WI38 (cell line): ENCODE measurements around the gene GINS2.

Experiments
- H3K4me3 ChIP-seq: 2 replicates; pipeline ENCODE4 v1.5.1; 2011; ENCODE audit warnings: low read depth, mild to moderate bottlenecking, control low read depth, low read length
- TF ChIP-seq, protein P1 (sequence below): IDR thresholded peaks from 2 replicates; pipeline ENCODE4 v1.5.1; 2012; ENCODE audit warnings: low read depth, mild to moderate bottlenecking, control low read depth, low read length

The GINS2 gene

DNA sequence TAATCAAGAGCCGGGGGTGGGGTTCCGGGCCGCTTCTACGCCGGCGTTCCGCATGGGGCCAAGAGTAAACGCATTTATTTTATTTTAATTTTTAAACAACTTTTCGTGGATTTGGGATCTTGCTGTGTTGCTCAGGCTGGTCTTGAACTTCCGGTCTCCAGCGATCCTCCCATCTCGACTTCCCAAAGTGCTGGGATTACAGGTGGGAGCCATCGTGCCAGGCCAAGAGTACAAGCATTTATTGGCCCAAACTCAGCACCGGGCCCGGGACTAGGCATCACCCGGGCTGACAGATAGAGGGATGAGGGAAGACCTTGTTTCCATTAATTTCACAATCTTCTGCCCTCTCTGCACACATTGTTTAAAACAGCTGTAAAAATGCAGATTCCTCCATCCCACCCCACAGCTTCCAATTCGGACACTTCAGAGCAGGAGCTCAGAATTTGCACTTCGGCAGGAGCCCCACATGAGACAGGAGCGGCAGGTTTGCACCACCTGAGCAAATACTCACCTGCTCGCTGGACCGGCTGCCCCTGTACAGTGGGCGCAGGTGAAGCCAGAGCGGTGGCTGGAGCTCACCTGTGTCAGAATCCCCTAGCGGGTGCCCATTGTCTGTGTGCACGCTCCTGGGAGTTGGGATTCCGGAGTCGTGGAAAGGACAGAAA, 663 bp upstream of the GINS2 start:
- peak overlapping the region; percentile 58 for H3K4me3 ChIP-seq
- TF ChIP-seq, protein P1, sequence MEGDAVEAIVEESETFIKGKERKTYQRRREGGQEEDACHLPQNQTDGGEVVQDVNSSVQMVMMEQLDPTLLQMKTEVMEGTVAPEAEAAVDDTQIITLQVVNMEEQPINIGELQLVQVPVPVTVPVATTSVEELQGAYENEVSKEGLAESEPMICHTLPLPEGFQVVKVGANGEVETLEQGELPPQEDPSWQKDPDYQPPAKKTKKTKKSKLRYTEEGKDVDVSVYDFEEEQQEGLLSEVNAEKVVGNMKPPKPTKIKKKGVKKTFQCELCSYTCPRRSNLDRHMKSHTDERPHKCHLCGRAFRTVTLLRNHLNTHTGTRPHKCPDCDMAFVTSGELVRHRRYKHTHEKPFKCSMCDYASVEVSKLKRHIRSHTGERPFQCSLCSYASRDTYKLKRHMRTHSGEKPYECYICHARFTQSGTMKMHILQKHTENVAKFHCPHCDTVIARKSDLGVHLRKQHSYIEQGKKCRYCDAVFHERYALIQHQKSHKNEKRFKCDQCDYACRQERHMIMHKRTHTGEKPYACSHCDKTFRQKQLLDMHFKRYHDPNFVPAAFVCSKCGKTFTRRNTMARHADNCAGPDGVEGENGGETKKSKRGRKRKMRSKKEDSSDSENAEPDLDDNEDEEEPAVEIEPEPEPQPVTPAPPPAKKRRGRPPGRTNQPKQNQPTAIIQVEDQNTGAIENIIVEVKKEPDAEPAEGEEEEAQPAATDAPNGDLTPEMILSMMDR, result no peak

DNA sequence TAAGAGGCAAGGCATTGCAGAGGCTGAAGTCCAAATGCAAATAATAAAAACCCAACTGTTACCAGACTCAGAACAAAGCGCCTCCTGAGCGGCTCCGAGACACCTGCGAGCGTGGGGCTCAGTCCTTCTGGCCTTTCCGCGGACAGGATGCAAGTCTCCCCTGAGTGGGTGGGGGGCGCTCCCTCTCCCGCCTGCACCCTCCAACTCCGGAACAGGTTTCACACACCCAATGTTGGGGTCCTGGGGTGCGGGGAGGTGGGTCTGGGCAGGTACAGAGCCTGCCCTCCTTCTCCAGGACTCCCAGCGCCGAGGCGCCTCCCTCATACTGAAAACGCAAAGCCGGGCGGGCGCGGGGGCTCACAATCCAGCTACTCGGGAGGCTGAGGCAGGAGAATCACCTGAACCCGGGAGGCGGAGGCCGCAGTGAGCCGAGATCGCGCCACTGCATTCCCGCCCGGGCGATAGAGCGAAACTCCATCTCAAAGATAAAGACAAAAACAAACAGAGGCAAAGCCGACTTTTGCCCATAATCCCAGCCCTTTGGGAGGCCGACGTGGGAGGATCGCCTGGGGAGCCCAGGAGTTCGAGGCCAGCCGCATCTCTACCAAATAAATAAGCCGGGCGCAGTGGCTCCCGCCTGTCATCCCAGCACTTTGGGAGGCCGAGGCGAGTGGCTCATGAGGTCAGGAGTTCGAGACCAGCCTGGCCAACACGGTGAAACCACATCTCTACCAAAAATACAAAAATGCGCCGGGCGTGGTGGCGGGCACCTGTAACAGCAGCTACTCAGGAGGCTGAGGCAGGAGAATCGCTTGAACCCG, 893 bp downstream of the GINS2 start:
- H3K4me3 ChIP-seq, result peak overlapping the region; percentile 77
- TF ChIP-seq, protein P1, result no peak

DNA sequence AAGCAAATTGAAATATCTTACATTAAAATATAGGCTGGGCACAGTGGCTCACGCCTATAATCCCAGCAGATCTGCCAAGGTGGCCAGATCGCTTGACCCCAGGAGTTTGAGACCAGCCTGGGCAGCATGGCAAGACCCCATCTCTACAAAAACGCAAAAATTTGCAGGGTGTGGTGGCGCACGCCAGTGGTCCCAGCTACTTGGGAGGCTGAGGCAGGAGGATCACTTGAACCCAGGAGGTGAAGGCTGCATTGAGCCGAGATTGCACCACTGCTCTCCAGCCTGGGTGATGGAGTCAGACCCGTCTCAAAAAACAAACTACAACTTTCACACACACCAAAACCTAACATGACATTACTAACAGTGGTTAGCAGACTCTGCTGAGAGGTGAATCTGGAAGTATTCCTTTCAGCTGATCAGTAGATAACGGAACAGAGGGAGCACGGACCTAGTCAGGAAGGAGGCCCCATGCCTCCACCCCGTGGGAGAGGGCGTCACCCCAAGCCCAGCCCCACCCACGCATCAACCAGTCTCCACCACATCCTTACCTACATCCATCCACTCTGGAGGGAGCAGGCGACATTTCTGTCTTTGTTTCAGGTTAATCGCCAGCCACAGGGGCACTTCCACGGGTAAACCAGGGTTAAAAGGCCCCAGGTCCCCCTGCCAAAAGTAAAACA, 1.7 kb downstream of the GINS2 start:
- no peak overlapping the region for H3K4me3 ChIP-seq

DNA sequence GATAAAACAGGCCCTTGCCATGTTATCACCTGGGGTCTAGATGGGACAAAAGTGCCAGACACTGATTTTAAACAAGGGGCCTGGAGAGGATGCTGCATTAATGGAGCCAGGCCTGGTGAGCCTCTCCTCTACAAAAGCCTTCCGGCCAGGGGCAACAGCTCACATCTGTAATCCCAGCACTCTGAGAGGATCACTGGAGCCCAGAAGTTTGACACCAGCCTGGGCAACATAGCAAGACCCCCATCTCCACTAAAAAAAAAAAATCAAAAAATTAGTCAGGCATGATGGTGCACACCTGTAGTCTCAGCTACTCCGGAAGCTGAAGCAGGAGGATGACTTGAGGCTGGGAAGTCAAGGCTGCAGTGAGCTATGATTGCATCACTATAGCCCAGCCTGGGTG, 3.5 kb downstream of the GINS2 start:
- H3K4me3 ChIP-seq, result no peak overlapping the region
- TF ChIP-seq, protein P1, result no peak

More for the DNA sequence above, 1.7 kb downstream of the GINS2 start:
- TF ChIP-seq, protein P1, result no peak

DNA sequence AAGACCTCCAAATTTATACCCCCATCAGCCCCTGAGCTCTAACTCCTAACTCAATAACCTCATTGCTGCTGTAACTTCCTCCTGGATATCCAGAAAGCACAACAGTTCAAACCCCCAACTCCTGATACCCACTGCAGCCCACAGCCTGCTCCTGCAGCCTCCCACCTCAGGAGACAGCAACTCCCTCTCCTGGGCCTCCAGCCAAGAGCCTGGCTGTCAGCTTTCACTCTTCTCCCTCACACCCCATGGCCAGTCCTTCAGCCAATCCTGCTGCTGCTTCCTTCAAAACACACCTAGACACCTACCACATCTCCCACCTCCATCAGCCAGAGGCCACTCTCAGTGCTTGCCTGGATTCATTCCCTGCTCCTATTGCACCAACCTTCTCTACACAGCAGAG, 5.4 kb downstream of the GINS2 start:
- TF ChIP-seq, protein P1, result no peak

DNA sequence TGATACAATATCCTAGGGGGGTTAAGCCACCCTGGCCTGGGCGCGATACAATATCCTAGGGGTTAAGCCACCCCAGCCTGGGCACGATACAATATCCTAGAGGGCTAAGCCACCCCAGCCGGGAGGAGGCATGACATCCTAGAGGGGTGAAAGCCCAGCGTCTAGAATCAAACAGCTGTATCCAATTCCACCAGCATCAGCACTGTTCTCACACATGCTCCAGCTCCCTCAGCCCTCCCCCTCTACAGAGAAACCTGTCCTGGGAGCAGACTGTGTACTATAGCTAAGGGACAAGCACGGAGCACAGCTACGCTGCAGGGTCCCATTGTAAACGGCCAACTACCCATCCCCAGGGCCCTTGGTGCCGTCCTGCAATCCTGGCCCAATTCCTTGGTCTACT, 6.2 kb downstream of the GINS2 start:
- TF ChIP-seq, protein P1, result no peak
- no peak overlapping the region for H3K4me3 ChIP-seq

More for the DNA sequence above, 5.4 kb downstream of the GINS2 start:
- H3K4me3 ChIP-seq, result no peak overlapping the region

DNA sequence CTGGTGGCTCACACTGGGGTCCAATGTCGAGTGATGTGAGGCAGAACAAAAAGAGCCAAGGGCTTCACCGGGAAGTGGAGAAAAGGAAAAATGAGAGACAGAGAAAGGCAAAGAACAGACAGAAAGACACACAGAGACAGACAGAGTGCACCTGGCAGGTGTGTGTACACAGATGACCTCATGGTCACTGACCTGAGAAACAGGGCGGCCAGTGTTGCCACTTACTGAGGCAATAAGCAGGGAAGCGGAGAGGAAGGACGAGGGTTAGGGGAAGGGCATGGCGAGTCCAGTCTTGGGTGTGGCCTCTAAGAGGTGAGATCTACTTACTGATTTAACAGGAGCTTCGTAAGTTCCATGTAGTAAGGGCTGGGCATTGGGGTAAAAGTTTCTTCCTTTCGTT, 7.5 kb downstream of the GINS2 start:
- TF ChIP-seq, protein P1, result no peak
- H3K4me3 ChIP-seq, result no peak overlapping the region
